ENCODE results near the gene NFKBIE. TPM values are rescaled to one million over a fixed set of nuclear protein-coding genes. Genes with fewer than 3 reads are reported as not detected.

Gene NFKBIE
- total and polyA plus RNA-seq, 9 of the 15 experiments (the other 6 are each of a cell fraction or from before 2014, with no cell fraction given): 2.1 to 16.4 (median 11.7) TPM

GRCh38 chr6:44226368-44227147, 38.8 kb downstream of the NFKBIE start:
- POLR2A ChIA-PET: interaction anchor here (0.6 to 6.8 kb wide), 12 partner anchors 9 to 126 kb away, joined by 3 to 104 read pairs (median 4); partner anchors contain the start of genes HSP90AB1 and MYMX
- peaks cover 57 to 73% of the 10 kb centered on the region in 2 experiments for H3K4me1 ChIP-seq (replicated peaks in 1 of 2; ENCODE audit: control insufficient read depth in 2 of 2, insufficient read depth in 2 of 2, low read length in 2 of 2)
- DNase-seq (ENCODE audit: extremely low read depth in 1 of 4, low spot score in 3 of 4) (peak; percentile 45 to 74 (median 52)), ATAC-seq (0 out of 3 replicates have a peak, but pooled peaks have one; percentile 1), FAIRE-seq (peak; percentile 78)
- peak overlapping the region; percentile 79 for H3K4me2 ChIP-seq (ENCODE audit: insufficient read depth, low read length)
- peak overlapping the region; percentile 75 for H3K27ac ChIP-seq (ENCODE audit: extremely low read depth, low read depth, low read length)
- 32% methylated on average over 14 of the region's 15 CpGs for WGBS (ENCODE audit: insufficient coverage, low coverage, missing lambda C conversion rate)
- no TSS peak for BruUV-seq (replicated peaks)
- peak overlapping the region; percentile 59 to 92 for H3K9ac ChIP-seq (ENCODE audit: insufficient read depth in 1 of 2, low read depth in 2 of 2, low read length in 2 of 2)
- CTCF ChIA-PET (ENCODE audit: low intra/inter-chr PET ratio): interaction anchor here (0.5 kb wide), 1 partner anchor 52 kb away, joined by 3 read pairs; no protein-coding TSS in a partner anchor
- peaks cover 47% of the 10 kb centered on the region for H3K36me3 ChIP-seq (ENCODE audit: control insufficient read depth, insufficient read depth, low read length)
- H2AFZ ChIP-seq (ENCODE audit: low read depth, low read length): no peak overlapping the region
- peaks cover 56% of the 10 kb centered on the region for H3K79me2 ChIP-seq (ENCODE audit: control insufficient read depth, insufficient read depth, low read length)
- in situ Hi-C loops (cut with MboI): no loop called here
- intact Hi-C loops (cut with micrococcal nuclease): loop anchor here (1.0 to 10.0 kb wide), 3 partner anchors 20 to 592 kb away; partner anchors contain the start of gene MAD2L1BP
- H4K20me1 ChIP-seq (replicated peaks; ENCODE audit: control insufficient read depth, insufficient read depth, low read length): peaks cover 3% of the 10 kb centered on the region; the same call in 1 of the 2 replicates
- peaks cover 6% of the 10 kb centered on the region for H3K9me1 ChIP-seq (ENCODE audit: control insufficient read depth, insufficient read depth, low read length)
- H3K4me3 ChIP-seq: peak overlapping the region; percentile 26; the same call in 1 of the 2 replicates
- H3K27me3 ChIP-seq (ENCODE audit: control insufficient read depth in 2 of 2, insufficient read depth in 2 of 2, low read length in 2 of 2): no peaks in the 10 kb centered on the region
- H3K9me3 ChIP-seq (replicated peaks; ENCODE audit: control insufficient read depth, insufficient read depth, low read depth, low read length): no peaks in the 10 kb centered on the region
- TF ChIP-seq ESRRA (IDR thresholded peaks at IDR 0.05; ENCODE audit: borderline replicate concordance, low read depth) (peak; percentile 98), ARID2 (IDR thresholded peaks at IDR 0.05) (0 out of 2 replicates have a peak, but pooled peaks have one; percentile 21), ARHGAP35 (IDR thresholded peaks at IDR 0.05; ENCODE audit: partially characterized antibody) (peak; percentile 69), NFIX (CRISPR knock-in tag; IDR thresholded peaks at IDR 0.05; ENCODE audit: low read depth) (no peak), ARID1B (IDR thresholded peaks at IDR 0.05) (peak; percentile 55), TAL1 (IDR thresholded peaks at IDR 0.05) (peak; percentile 33; the same call in 1 of the 2 replicates), FOXK2 (conservative IDR thresholded peaks at IDR 0.05 in 1 of 2, IDR thresholded peaks at IDR 0.05 in 1 of 2; ENCODE audit: low read depth in 2 of 2) (0 out of 4 replicates have a peak, but pooled peaks of 1 of the 2 experiments have one; percentile 33), HMG20A (CRISPR knock-in tag; conservative IDR thresholded peaks at IDR 0.05) (no peak), HDAC1 (IDR thresholded peaks at IDR 0.05) (peak in 1 of 2 experiments; percentile 71; a peak in 1 of 4 replicates), ZKSCAN8 (CRISPR knock-in tag; IDR thresholded peaks at IDR 0.05) (no peak), PTRF (tag; IDR thresholded peaks at IDR 0.05) (no peak), ZNF830 (CRISPR knock-in tag; IDR thresholded peaks at IDR 0.05) (no peak), ZNF316 (IDR thresholded peaks at IDR 0.05) (0 out of 2 replicates have a peak, but pooled peaks have one; percentile 2), BRCA1 (IDR thresholded peaks at IDR 0.05) (no peak), BRCA1 (CRISPR knock-in tag; IDR thresholded peaks at IDR 0.05) (no peak), C11orf30 (IDR thresholded peaks at IDR 0.05; ENCODE audit: low read depth) (no peak), HLTF (IDR thresholded peaks at IDR 0.05) (0 out of 2 replicates have a peak, but pooled peaks have one; percentile 45), MCM5 (IDR thresholded peaks at IDR 0.05; ENCODE audit: low read depth) (no peak), ARNT (IDR thresholded peaks at IDR 0.05) (no peak), MEIS2 (IDR thresholded peaks at IDR 0.05; ENCODE audit: partially characterized antibody) (peak; percentile 52), ETV5 (CRISPR knock-in tag; IDR thresholded peaks at IDR 0.05; ENCODE audit: low read depth) (no peak), E2F1 (CRISPR knock-in tag; IDR thresholded peaks at IDR 0.05) (no peak; the same call in 1 of the 2 replicates), CBFA2T2 (conservative IDR thresholded peaks at IDR 0.05) (peak; percentile 59)
